Measurements from ENCODE around the gene CATSPERZ. TPM values are rescaled to one million over a fixed set of nuclear protein-coding genes. Genes with fewer than 3 reads are reported as not detected.
A peak's percentile ranks its signal among the peaks of the same experiment; 100 is the strongest.

CATSPERZ gene
- total RNA-seq, 2 experiments from 2014 or later: not detected

- H3K9me3 Mint-ChIP-seq (ENCODE audit: insufficient read depth): no peaks in the 10 kb centered on the region
- H3K27ac Mint-ChIP-seq: no peak overlapping the region
- no peaks in the 10 kb centered on the region for H3K36me3 Mint-ChIP-seq (ENCODE audit: low read depth)
- ChIA-PET CTCF (interaction anchor here (1.0 to 4.1 kb wide), 4 partner anchors 7 to 151 kb away, joined by 3 to 21 read pairs (median 3); partner anchors contain the start of genes ESRRA and FERMT3), POLR2A (interaction anchor here (0.8 to 1.1 kb wide), 2 partner anchors 12 to 90 kb away, joined by 3 to 5 read pairs; partner anchors contain the start of gene GPR137)
- H3K27me3 Mint-ChIP-seq (ENCODE audit: low read depth): peaks cover 82% of the 10 kb centered on the region
- DNase-seq (no peak), ATAC-seq (no peak)
- peaks cover 29% of the 10 kb centered on the region for H3K4me1 Mint-ChIP-seq (ENCODE audit: low read depth)
- H3K4me3 Mint-ChIP-seq: no peak overlapping the region
These were observed 3.1 kb upstream of the CATSPERZ start for GRCh38 chr11:64296830-64297698.

- Mint-ChIP-seq H3K4me3 (no peak overlapping the region), H3K4me1 (ENCODE audit: low read depth) (peaks cover 27% of the 10 kb centered on the region), H3K9me3 (ENCODE audit: insufficient read depth) (no peaks in the 10 kb centered on the region), H3K27me3 (ENCODE audit: low read depth) (peaks cover 76% of the 10 kb centered on the region), H3K36me3 (ENCODE audit: low read depth) (no peaks in the 10 kb centered on the region), H3K27ac (no peak overlapping the region)
- no peak for ATAC-seq
- POLR2A ChIA-PET: interaction anchor here (0.8 kb wide), 1 partner anchor 91 kb away, joined by 3 read pairs; no protein-coding TSS in a partner anchor
- CTCF ChIA-PET: interaction anchor here (1.0 kb wide), 1 partner anchor 91 kb away, joined by 3 read pairs; the partner anchor contains the start of gene FERMT3
- no peak for DNase-seq
These were observed 2.3 kb upstream of the CATSPERZ start for GRCh38 chr11:64297699-64298358.

GRCh38 chr11:64298966-64299846 is 952 bp upstream of the CATSPERZ start:
- H3K36me3 Mint-ChIP-seq (ENCODE audit: low read depth): no peaks in the 10 kb centered on the region
- ATAC-seq: no peak
- no peak for DNase-seq
- peaks cover 64% of the 10 kb centered on the region for H3K27me3 Mint-ChIP-seq (ENCODE audit: low read depth)
- no peak overlapping the region for H3K27ac Mint-ChIP-seq
- H3K9me3 Mint-ChIP-seq (ENCODE audit: insufficient read depth): no peaks in the 10 kb centered on the region
- ChIA-PET CTCF (no interaction called here), POLR2A (no interaction called here)
- H3K4me3 Mint-ChIP-seq: no peak overlapping the region
- peaks cover 35% of the 10 kb centered on the region for H3K4me1 Mint-ChIP-seq (ENCODE audit: low read depth)

GRCh38 chr11:64303109-64304031 is 3.2 kb downstream of the CATSPERZ start:
- Mint-ChIP-seq H3K36me3 (ENCODE audit: low read depth) (peaks cover 13% of the 10 kb centered on the region), H3K9me3 (ENCODE audit: insufficient read depth) (no peaks in the 10 kb centered on the region)
- no peak for ATAC-seq

GRCh38 chr11:64304032-64304315 is 3.8 kb downstream of the CATSPERZ start:
- ATAC-seq: no peak
- peak overlapping the region; percentile 88 for H3K4me3 Mint-ChIP-seq
- H3K36me3 Mint-ChIP-seq (ENCODE audit: low read depth): peaks cover 13% of the 10 kb centered on the region
- no peaks in the 10 kb centered on the region for H3K9me3 Mint-ChIP-seq (ENCODE audit: insufficient read depth)
- CTCF ChIA-PET: interaction anchor here (1.0 to 5.8 kb wide), 23 partner anchors 9 to 303 kb away, joined by 3 to 165 read pairs (median 12); partner anchors contain the start of genes BAD, CCDC88B, DNAJC4 and FERMT3
- peak overlapping the region; percentile 99 for H3K27ac Mint-ChIP-seq
- POLR2A ChIA-PET: interaction anchor here (0.9 to 5.5 kb wide), 9 partner anchors 11 to 118 kb away, joined by 3 to 42 read pairs (median 14); partner anchors contain the start of genes BAD, FERMT3, GPR137 and PRDX5
- peaks cover 21% of the 10 kb centered on the region for H3K27me3 Mint-ChIP-seq (ENCODE audit: low read depth)
- DNase-seq: no peak
- H3K4me1 Mint-ChIP-seq (ENCODE audit: low read depth): peaks cover 52% of the 10 kb centered on the region

More at GRCh38 chr11:64303109-64304031, 3.2 kb downstream of the CATSPERZ start:
- no peak for DNase-seq
- H3K27me3 Mint-ChIP-seq (ENCODE audit: low read depth): peaks cover 25% of the 10 kb centered on the region
- ChIA-PET CTCF (interaction anchor here (1.1 to 5.8 kb wide), 18 partner anchors 9 to 302 kb away, joined by 3 to 165 read pairs (median 16); partner anchors contain the start of genes BAD, CCDC88B, FERMT3 and GPR137), POLR2A (interaction anchor here (0.9 to 5.5 kb wide), 9 partner anchors 10 to 117 kb away, joined by 3 to 42 read pairs (median 14); partner anchors contain the start of genes BAD, FERMT3, GPR137 and PRDX5)
- H3K27ac Mint-ChIP-seq: peak overlapping the region; percentile 99
- peak overlapping the region; percentile 88 for H3K4me3 Mint-ChIP-seq
- peaks cover 52% of the 10 kb centered on the region for H3K4me1 Mint-ChIP-seq (ENCODE audit: low read depth)

- no peaks in the 10 kb centered on the region for H3K9me3 Mint-ChIP-seq (ENCODE audit: insufficient read depth)
These were observed 4.3 kb downstream of the CATSPERZ start for GRCh38 chr11:64304316-64305072.

GRCh38 chr11:64305075-64305690 is 5.0 kb downstream of the CATSPERZ start, which contains the start of gene ESRRA:
TSS of gene ESRRA (plus strand) at chr11:64305524. CDS start at chr11:64307180, 1,656 bp downstream.
- POLR2A ChIA-PET: interaction anchor here (0.9 to 5.5 kb wide), 10 partner anchors 12 to 119 kb away, joined by 3 to 42 read pairs (median 10); partner anchors contain the start of genes BAD, FERMT3, GPR137 and NUDT22
- peak; percentile 80 for ATAC-seq

More at GRCh38 chr11:64304316-64305072, 4.3 kb downstream of the CATSPERZ start:
- ChIA-PET CTCF (interaction anchor here (0.7 to 5.8 kb wide), 27 partner anchors 9 to 466 kb away, joined by 3 to 165 read pairs (median 9); partner anchors contain the start of genes BAD, CCDC88B, DNAJC4 and FERMT3), POLR2A (interaction anchor here (0.9 to 5.5 kb wide), 13 partner anchors 11 to 119 kb away, joined by 3 to 42 read pairs (median 5); partner anchors contain the start of genes BAD, FERMT3, GPR137 and NUDT22)
- Mint-ChIP-seq H3K4me1 (ENCODE audit: low read depth) (peaks cover 52% of the 10 kb centered on the region), H3K27me3 (ENCODE audit: low read depth) (peaks cover 15% of the 10 kb centered on the region), H3K27ac (peak overlapping the region; percentile 99), H3K36me3 (ENCODE audit: low read depth) (peaks cover 15% of the 10 kb centered on the region), H3K4me3 (peak overlapping the region; percentile 88)
- DNase-seq (peak; percentile 97), ATAC-seq (peak; percentile 45)

GRCh38 chr11:64305691-64306562 is 5.8 kb downstream of the CATSPERZ start:
- peak overlapping the region; percentile 91 for H3K27ac Mint-ChIP-seq

More at GRCh38 chr11:64305075-64305690, 5.0 kb downstream of the CATSPERZ start, which contains the start of gene ESRRA:
- Mint-ChIP-seq H3K27ac (peak within 1 kb of the TSS; percentile 99), H3K4me3 (peak within 1 kb of the TSS; percentile 95), H3K36me3 (ENCODE audit: low read depth) (peaks cover 17% of the 10 kb centered on the region), H3K27me3 (ENCODE audit: low read depth) (peaks cover 9% of the 10 kb centered on the region), H3K9me3 (ENCODE audit: insufficient read depth) (no peaks in the 10 kb centered on the region), H3K4me1 (ENCODE audit: low read depth) (peaks cover 52% of the 10 kb centered on the region)
- peak; percentile 100 for DNase-seq
- CTCF ChIA-PET: interaction anchor here (0.7 to 5.8 kb wide), 24 partner anchors 11 to 467 kb away, joined by 3 to 165 read pairs (median 10); partner anchors contain the start of genes BAD, DNAJC4, FERMT3 and GPR137

More at GRCh38 chr11:64305691-64306562, 5.8 kb downstream of the CATSPERZ start:
- ChIA-PET CTCF (interaction anchor here (1.4 to 5.8 kb wide), 10 partner anchors 12 to 121 kb away, joined by 4 to 148 read pairs (median 16); partner anchors contain the start of genes PPP1R14B, PRDX5, STIP1 and TRMT112), POLR2A (interaction anchor here (0.7 to 5.5 kb wide), 5 partner anchors 12 to 120 kb away, joined by 4 to 42 read pairs (median 39); partner anchors contain the start of genes FERMT3, PRDX5, STIP1 and TRMT112)
- Mint-ChIP-seq H3K4me3 (peak overlapping the region; percentile 95), H3K9me3 (ENCODE audit: insufficient read depth) (no peaks in the 10 kb centered on the region), H3K4me1 (ENCODE audit: low read depth) (peaks cover 48% of the 10 kb centered on the region), H3K27me3 (ENCODE audit: low read depth) (peaks cover 1% of the 10 kb centered on the region), H3K36me3 (ENCODE audit: low read depth) (peaks cover 20% of the 10 kb centered on the region)
- peak; percentile 75 for DNase-seq
- peak; percentile 8 for ATAC-seq
